ENCODE results near the gene OTOA. TPM values are rescaled to one million over a fixed set of nuclear protein-coding genes. Genes with fewer than 3 reads are reported as not detected.
"Not testable (repeated sequence)": the region's sequence is repeated elsewhere in the genome, so short reads cannot be mapped to it uniquely, and the experiment has no call there.

The OTOA gene
- total RNA-seq (2014; rRNA removed; shearing (Covaris generic); ENCODE audit: low replicate concordance) = not detected in 2 replicates

DNA sequence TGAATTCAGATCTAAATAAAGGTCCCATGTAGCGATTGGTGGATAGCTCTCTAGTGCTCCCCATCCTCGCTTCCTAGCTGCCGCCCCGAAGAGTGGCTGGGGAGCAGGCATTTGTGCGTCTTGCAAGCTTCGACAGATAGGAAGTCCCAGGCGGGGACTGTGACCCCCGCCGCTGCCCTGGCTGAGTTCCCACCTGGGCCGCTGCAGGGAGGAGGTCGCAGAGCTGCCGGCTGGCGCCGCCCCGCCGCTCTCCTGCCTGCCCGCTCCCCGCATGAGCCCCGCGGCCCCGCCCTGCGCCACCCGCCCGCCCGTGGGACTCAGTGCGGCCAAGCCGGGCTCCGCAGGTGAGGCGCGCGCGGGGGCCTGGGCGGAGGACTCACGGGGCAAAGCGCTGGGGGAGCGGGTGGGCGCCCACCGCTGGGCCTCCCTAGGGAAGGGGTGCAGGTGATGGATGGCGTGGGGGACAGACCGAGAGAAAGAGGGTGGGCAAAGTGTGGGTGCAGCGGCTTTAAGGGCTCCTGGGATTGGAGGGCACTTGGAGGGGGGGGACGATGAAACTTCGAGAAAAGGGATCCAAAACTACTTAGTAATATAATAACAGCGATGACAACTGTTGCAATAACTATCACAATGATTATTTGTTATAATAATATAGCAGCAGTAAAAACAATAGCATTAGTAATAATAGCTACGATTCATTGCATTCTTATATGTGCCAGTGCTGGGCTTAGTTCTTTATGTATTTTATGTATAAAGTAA, at the start of gene OTOA:
Gene OTOA, plus strand, starts transcription at position 80 of the 759 bp plus-strand sequence. CDS start 14,547 bp downstream, outside the sequence.
- no peak for DNase-seq (ENCODE audit: low read depth)
- in situ Hi-C loops (cut with HindIII; ENCODE audit: low pct_unique_long_range_greater_than_20kb, low sequenced_read_pairs) = no loop called here

DNA sequence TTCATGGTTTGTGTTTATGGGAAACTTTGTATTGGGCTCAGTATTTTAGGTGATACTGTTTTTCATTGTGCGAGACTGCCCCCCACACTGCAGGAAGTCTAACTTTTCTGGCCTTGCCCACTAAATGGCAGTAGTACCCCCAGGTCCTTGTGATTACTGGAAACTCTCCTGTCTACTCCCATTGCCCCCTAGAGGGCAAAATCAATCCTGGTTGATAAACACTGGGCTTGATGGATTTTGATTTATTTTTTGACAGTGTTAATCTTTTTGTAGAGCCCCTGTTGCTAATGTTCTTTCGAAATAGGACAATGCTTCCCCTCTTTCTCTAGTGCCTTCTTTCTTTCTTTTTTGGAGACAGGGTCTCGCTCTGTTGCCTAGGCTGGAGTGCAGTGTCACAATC, 48.9 kb upstream of the OTOA start:
- DNase-seq (ENCODE audit: low read depth) = no peak
- in situ Hi-C loops (cut with HindIII; ENCODE audit: low pct_unique_long_range_greater_than_20kb, low sequenced_read_pairs) = no loop called here

DNA sequence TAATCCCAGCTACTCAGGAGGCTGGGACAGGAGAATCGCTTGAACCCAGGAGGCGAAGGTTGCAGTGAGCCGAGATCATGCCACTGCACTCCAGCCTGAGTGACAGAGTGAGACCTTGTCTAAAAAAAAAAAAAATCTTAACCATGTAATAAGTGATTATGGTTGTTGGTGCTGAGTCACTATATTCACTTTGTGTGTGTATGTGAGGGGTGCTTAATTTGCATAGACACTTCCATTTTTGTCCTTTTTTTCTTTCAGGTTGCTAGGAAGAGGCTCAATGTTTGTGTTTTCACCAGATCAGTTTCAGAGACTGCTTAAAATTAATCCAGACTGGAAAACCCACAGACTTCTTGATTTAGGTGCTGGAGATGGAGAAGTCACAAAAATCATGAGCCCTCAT, 46.2 kb upstream of the OTOA start:
- DNase-seq (ENCODE audit: low read depth) = peak; percentile 47
- in situ Hi-C loops (cut with HindIII; ENCODE audit: low pct_unique_long_range_greater_than_20kb, low sequenced_read_pairs) = no loop called here

DNA sequence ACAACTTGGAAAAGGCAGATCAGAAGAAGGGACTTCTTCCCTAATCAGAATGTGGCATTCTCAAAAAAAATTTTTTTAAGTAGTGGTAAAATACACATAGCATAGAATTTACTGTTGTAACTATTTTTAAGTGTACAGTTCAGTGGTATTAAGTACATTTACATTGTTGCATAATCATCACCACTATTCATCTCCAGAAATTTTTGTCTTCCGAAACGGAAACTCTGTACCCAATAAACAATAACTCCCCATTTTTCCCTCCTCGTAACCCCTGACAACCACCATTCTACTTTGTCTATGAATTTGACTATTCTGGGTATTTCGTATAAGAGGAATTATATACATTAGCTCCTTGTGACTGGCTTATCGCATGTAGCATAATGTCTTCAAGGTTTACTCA, 45.5 kb upstream of the OTOA start:
- in situ Hi-C loops (cut with HindIII; ENCODE audit: low pct_unique_long_range_greater_than_20kb, low sequenced_read_pairs) = no loop called here
- DNase-seq (ENCODE audit: low read depth) = no peak

DNA sequence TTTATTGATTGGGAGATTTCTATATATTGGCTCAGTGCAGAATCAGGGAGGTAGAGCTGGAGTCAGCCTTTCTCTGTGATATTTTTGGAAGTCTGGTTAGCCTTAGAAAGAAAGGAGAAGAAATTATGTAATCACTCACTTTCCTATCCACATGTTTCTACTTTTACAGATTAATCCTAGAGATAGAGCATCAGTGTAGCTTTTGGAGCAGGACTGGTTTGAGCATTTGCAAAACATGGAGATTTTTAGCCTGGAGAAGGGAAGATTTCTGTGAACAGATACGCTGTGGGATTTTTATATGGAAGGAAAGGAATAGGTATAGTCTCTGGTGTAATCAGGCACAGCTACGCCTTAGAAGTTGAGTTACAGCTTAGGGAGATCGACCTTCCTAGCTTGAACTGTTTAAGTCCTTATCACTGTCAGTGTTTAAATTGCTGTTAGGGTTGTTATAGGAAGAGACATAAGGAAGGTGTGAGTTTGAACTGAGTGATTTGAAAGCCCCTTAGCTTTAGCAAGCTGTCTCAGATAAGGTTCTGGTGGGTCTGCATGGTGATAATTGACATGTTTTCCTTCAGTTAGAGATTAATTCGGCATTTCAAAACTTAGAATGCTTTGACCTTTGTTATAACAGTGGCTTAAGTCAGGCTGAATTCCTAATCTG, 43.9 kb upstream of the OTOA start:
- no peak for DNase-seq (ENCODE audit: low read depth)
- in situ Hi-C loops (cut with HindIII; ENCODE audit: low pct_unique_long_range_greater_than_20kb, low sequenced_read_pairs) = no loop called here

DNA sequence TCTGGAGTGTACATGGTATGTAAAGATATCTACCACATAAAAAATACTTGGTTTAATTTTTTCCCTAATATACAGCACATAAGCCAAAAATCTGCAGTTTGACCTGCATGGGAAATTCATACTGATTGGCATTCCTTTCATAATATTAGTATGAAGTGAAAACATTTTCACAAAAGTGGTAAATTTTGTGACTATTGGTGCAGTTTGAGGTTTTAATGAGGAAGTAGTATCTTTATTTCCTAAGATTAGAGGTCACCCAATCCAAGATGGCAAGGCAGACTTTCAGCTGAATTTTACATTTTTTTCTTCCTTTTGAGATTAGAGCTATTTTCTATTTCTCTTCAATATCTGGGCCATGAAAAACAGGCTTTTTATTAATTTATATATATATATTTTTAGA, 43.2 kb upstream of the OTOA start:
- in situ Hi-C loops (cut with HindIII; ENCODE audit: low pct_unique_long_range_greater_than_20kb, low sequenced_read_pairs) = no loop called here
- DNase-seq (ENCODE audit: low read depth) = no peak

DNA sequence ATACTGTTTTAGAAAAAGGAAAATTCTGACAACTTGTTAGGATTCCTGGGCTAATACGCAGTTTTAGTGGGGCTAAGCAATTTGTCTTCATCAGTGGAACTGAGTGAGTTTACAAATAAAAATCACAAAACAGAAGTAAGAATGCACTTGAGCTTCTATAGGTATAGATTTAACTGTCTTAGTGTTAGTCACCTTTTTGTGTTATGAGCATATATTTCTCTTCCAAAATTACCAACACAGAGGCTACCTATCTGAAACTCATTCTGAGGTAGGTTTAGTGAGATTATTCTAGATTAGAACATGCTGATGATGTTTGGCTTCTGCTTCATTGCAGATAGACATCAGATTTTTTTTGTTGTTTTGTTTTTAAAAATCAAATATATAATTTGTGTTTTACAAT, 41.2 kb upstream of the OTOA start:
- no peak for DNase-seq (ENCODE audit: low read depth)
- in situ Hi-C loops (cut with HindIII; ENCODE audit: low pct_unique_long_range_greater_than_20kb, low sequenced_read_pairs) = no loop called here

DNA sequence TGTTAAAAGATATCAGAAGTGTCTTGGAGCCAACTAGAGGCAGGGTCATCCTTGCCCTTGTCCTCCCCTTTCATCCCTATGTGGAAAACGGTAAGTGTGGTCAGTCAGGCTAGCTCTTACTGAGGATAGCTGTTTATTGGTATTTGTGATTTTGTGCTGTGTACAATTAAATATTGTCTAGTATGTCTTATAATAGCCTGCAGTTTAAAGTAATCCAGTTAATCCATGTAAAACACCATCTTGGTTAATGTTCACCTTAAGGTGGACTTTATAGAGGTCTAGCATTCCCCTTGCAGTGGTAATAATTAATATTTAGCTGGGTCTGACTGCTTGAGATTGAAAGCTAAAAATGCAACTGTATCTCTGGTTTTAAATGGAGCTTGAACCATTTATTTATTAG, 38.7 kb upstream of the OTOA start:
- in situ Hi-C loops (cut with HindIII; ENCODE audit: low pct_unique_long_range_greater_than_20kb, low sequenced_read_pairs) = no loop called here
- DNase-seq (ENCODE audit: low read depth) = peak; percentile 60

DNA sequence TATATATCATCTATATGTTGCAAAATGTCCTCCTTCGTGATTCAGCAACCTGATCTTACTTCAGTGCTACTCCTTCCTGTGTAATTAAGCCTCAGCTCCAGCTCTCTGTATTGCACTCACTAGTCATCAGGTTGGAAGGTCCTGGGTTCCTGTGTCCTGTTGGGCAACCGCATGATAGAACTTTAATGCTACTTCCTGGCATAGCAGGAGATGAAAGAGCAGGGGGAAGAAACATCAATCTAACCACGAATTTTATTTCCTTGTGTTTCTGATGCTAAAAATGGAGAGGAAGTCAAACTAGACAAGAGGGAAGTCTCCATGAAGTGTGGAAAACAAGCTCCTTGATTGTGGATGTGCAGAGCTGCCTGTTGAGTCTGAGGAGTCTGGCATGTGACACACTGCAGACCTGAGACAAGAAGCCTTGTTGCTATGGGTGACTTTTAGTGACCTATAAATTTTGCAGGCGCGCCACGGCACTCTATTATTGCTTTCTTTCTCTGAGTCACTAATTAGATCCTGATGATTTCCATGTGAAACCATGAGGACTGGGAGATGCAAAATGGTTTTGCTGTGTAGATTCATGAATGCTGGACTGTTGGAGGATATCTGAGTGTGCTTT, 37.0 kb upstream of the OTOA start:
- DNase-seq (ENCODE audit: low read depth) = peak; percentile 83
- in situ Hi-C loops (cut with HindIII; ENCODE audit: low pct_unique_long_range_greater_than_20kb, low sequenced_read_pairs) = no loop called here

DNA sequence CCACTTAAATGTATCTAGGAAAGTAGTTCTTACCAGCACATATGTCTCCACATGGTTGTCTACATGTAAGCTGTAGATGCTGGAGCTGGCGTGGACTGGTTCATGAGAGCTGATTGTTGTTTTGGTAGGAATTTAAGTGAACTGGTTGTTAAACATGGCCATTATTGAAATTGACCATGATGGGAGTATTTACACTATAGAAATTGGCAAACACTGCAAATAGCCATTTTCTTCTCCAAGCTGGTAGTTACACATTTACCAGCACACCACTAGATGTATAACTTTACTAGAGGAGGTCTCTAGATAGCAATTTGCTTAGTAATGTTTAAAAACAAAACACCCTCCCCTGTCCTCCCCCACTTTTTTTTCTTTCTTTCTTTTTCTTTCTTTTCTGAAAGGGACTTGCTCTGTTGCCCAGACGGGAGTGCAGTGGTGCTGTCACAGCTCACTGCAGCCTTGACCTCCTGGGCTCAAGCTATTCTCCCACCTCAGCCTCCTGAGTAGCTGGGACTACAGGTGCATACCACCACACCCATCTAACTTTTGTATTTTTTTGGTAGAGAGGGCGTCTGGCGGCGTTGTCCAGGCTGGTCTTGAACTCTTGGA, 35.5 kb upstream of the OTOA start:
- in situ Hi-C loops (cut with HindIII; ENCODE audit: low pct_unique_long_range_greater_than_20kb, low sequenced_read_pairs) = no loop called here
- peak; percentile 76 for DNase-seq (ENCODE audit: low read depth)

DNA sequence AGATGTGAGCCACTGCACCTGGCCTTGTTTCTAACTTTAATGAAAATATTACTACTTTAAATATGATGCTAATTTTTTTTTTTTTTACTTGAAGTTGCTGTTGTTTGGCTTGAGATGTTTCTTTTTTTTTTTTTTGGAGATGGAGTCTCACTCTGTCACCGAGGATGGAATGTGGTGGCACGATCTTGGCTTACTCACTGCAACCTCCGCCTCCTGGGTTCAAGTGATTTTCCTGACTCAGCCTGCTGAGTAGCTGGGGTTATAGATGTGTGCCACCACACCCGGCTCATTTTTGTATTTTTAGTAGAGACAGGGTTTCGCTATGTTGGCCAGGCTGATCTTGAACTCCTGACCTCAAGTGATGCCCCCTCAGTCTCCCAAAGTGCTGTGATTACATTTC, 35.0 kb upstream of the OTOA start:
- in situ Hi-C loops (cut with HindIII; ENCODE audit: low pct_unique_long_range_greater_than_20kb, low sequenced_read_pairs) = no loop called here
- no peak for DNase-seq (ENCODE audit: low read depth)

DNA sequence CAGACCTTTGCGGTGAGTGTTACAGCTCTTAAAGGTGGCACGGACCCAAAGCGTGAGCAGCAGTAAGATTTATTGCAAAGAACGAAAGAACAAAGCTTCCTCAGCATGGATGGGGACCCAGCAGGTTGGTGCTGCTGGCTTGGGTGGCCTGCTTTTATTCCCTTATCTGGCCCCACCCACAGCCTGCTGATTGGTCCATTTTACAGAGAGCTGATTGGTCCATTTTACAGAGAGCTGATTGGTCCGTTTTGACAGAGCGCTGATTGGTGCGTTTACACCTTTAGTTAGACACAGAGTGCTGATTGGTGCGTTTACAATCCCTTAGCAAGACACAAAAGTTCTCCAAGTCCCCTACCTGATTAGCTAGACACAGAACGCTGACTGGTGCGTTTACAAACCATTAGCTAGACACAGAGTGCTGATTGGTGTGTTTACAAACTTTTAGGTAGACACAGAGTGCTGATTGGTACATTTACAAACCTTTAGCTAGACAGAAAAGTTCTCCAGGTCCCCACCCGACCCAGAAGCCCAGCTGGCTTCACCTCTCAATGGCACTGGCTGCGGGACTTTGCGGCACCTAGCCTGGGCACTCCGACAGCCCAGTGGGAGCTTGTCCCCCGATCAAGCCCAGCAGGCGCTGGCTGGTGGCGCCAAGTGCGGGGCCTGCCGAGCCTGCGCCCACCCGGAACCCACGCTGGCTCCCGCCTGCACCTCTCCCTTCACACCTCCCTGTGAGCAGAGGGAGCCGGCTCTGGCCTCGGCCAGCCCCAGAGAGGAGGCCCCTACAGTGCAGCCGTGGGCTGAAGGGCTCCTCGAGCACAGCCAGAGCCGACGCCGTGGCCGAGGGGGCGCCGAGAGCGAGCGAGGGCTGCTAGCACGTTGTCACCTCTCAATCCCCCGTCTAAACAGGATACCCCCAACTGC, 33.9 kb upstream of the OTOA start:
- DNase-seq (ENCODE audit: low read depth); in situ Hi-C loops (cut with HindIII; ENCODE audit: low pct_unique_long_range_greater_than_20kb, low sequenced_read_pairs): not testable (repeated sequence)

DNA sequence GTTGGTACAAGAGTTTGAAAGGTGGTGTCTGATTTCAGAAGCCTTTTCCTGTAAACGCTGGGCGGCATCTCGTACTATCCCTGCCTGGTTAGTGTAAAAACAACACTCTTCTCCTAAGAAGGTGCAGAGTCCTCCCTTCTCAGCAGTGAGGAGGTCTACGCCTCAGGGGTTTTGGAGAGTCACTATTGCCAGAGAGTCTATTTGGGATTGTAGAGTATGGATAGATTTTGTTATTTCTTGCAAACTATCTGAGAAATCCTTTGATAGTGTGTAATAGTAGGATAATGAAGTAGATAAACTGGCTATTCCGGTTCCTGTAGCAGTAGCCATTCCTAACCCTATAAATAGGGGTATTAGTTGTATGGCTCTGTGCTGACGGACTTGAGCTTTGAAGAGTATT, 32.9 kb upstream of the OTOA start:
- in situ Hi-C loops (cut with HindIII; ENCODE audit: low pct_unique_long_range_greater_than_20kb, low sequenced_read_pairs); DNase-seq (ENCODE audit: low read depth): not testable (repeated sequence)

DNA sequence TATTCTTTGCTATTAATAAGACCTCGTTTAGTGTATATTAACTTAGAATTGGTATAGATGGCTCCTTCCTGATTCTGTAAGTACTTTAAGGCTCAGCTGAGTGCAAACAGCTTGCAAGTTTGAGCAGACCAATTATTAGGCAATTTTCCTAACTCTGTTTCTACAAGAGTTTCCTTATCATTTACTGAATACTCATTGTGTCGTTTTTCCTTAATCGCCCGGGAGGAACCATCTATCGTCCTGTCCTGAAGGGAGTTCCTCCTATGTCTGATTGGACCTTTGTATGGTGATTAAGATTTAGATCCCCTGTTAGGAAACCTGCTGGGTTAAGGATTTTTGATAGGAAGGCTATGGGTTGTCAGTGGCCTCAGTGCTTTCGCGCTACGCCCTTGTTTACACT, 32.4 kb upstream of the OTOA start:
- DNase-seq (ENCODE audit: low read depth); in situ Hi-C loops (cut with HindIII; ENCODE audit: low pct_unique_long_range_greater_than_20kb, low sequenced_read_pairs): not testable (repeated sequence)

DNA sequence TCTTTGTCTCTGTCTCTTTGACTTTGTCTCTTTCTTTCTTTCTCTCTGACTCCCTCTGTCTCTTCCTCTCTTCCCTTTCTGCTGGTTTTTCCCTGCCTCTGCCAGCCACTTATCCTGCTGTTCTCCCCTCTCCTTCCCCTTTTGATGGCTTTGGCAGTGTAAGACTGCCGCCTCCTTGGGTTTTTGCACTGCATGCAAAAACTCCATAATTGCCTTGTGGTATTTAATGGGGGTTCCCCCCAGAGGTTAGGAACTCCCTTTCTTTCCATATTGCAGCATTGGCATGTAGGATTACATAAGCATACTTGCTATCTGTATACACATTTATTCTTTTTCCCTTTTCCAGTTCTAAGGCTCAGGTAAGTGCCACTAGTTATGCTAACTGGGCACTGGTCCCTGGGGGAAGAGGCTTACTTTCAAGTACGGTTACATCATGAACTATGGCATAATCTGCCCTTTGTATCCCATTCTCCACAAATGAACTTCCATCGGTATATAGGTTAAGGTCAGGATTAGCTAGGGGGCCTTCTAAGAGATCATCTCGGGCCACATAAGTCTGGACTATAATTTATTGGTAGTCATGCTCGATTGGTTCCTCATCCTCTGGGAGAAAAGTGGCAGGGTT, 31.7 kb upstream of the OTOA start:
- in situ Hi-C loops (cut with HindIII; ENCODE audit: low pct_unique_long_range_greater_than_20kb, low sequenced_read_pairs); DNase-seq (ENCODE audit: low read depth): not testable (repeated sequence)

DNA sequence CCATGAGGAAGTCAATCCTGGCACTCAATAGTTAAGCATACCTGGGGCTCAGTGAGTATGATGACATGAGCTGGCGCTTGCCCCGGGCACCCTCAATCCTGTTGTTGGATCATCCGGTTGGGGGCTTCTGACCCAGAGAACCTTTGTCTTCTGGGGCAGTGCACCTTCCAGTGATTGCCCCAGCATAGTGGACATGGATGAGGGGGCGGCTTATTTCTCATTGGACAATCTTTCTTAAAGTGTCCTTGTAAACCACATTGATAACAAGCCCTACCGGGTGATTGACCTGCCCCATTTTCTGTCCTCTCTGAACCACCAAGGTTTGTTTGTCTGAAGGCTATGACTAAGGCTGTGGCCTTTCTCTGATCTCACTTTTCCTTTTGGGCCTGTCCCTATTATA, 29.6 kb upstream of the OTOA start:
- in situ Hi-C loops (cut with HindIII; ENCODE audit: low pct_unique_long_range_greater_than_20kb, low sequenced_read_pairs) = no loop called here
- DNase-seq (ENCODE audit: low read depth) = peak; percentile 25

DNA sequence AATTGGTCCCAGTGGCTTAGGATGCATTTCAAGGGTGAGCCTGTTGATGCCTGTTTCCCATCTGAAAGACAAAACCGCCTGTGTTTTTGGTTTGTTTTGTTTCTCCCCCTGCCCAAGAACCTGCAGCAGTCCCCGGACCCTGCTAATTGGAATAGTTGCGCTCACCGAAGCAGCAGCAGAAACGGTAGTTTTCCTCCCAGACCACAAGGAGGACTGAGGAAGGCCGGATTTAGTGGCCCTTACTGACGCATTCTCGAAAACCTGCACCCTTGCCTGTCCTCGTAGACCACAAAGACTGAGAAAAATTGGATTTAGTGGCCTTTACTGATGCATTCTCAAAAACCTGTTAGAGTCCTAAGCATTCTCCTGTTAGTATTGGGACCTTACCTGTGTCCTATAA, 28.1 kb upstream of the OTOA start:
- DNase-seq (ENCODE audit: low read depth); in situ Hi-C loops (cut with HindIII; ENCODE audit: low pct_unique_long_range_greater_than_20kb, low sequenced_read_pairs): not testable (repeated sequence)
